ENCODE measurements around the gene THNSL1. TPM values are rescaled to one million over a fixed set of nuclear protein-coding genes. Genes with fewer than 3 reads are reported as not detected.

Gene THNSL1
- total and polyA plus RNA-seq, 9 of the 15 experiments (the other 6 are each of a cell fraction or from before 2014, with no cell fraction given) = 4.5 to 8.6 (median 6.3) TPM

GRCh38 chr10:25016376-25017153, at the start of gene THNSL1 (continued):
- TF ChIP-seq ERF (CRISPR knock-in tag; IDR thresholded peaks at IDR 0.05) = peak; percentile 88; the same call in 1 of the 2 replicates
- TF ChIP-seq ZNF77 (CRISPR knock-in tag; IDR thresholded peaks at IDR 0.05) = no peak
- no peak for TF ChIP-seq ZNF146 (CRISPR knock-in tag; IDR thresholded peaks at IDR 0.05; ENCODE audit: unreplicated experiment)
- TF ChIP-seq ZBTB17 (CRISPR knock-in tag; IDR thresholded peaks at IDR 0.05) = no peak
- TF ChIP-seq E2F8 (IDR thresholded peaks at IDR 0.05; ENCODE audit: low read depth, partially characterized antibody) = no peak
- TF ChIP-seq ZNF134 (CRISPR knock-in tag; conservative IDR thresholded peaks at IDR 0.05) = 0 out of 2 replicates have a peak, but pooled peaks have one; percentile 11
- 0 out of 2 replicates have a peak, but pooled peaks have one; percentile 57 for TF ChIP-seq NR4A1 (CRISPR knock-in tag; IDR thresholded peaks at IDR 0.05)
- TF ChIP-seq NR4A1 (tag; IDR thresholded peaks at IDR 0.05) = 0 out of 2 replicates have a peak, but pooled peaks have one; percentile 62
- TF ChIP-seq ZNF408 (CRISPR knock-in tag; IDR thresholded peaks at IDR 0.05; ENCODE audit: low read depth) = no peak
- no peak for TF ChIP-seq NCOA1 (IDR thresholded peaks at IDR 0.05; ENCODE audit: low read depth)
- peak; percentile 29 for TF ChIP-seq PHF20 (IDR thresholded peaks at IDR 0.05; ENCODE audit: partially characterized antibody)
- TF ChIP-seq HDGF (IDR thresholded peaks at IDR 0.05) = no peak
- peak; percentile 46 for TF ChIP-seq CHD2 (IDR thresholded peaks at IDR 0.05; ENCODE audit: low read depth, low read length)
- no peak for TF ChIP-seq ZNF79 (CRISPR knock-in tag; IDR thresholded peaks at IDR 0.05; ENCODE audit: low read depth)
- TF ChIP-seq CUX1 (CRISPR knock-in tag; IDR thresholded peaks at IDR 0.05) = no peak
- TF ChIP-seq SLC30A9 (CRISPR knock-in tag; IDR thresholded peaks at IDR 0.05) = no peak
- TF ChIP-seq SAP30 (IDR thresholded peaks at IDR 0.05; ENCODE audit: borderline replicate concordance, insufficient read depth, low read depth, low read length, poor library complexity, severe bottlenecking) = peak; percentile 90
- TF ChIP-seq ELK1 (CRISPR knock-in tag; IDR thresholded peaks at IDR 0.05) = no peak
- peak; percentile 54; the same call in 1 of the 2 replicates for TF ChIP-seq KLF1 (tag; IDR thresholded peaks at IDR 0.05)
- TF ChIP-seq HDAC3 (IDR thresholded peaks at IDR 0.05; ENCODE audit: borderline replicate concordance, partially characterized antibody) = no peak
